Pons (tissue), 1 donor: ENCODE measurements around the gene FMC1.
"Not testable (repeated sequence)": the region's sequence is repeated elsewhere in the genome, so short reads cannot be mapped to it uniquely, and the experiment has no call there.

Experiments used
- DNase-seq: peaks from one replicate; pipeline ENCODE4 v3.0.0-alpha.2; 2016; ENCODE audit warnings: low spot score

FMC1 gene

DNA sequence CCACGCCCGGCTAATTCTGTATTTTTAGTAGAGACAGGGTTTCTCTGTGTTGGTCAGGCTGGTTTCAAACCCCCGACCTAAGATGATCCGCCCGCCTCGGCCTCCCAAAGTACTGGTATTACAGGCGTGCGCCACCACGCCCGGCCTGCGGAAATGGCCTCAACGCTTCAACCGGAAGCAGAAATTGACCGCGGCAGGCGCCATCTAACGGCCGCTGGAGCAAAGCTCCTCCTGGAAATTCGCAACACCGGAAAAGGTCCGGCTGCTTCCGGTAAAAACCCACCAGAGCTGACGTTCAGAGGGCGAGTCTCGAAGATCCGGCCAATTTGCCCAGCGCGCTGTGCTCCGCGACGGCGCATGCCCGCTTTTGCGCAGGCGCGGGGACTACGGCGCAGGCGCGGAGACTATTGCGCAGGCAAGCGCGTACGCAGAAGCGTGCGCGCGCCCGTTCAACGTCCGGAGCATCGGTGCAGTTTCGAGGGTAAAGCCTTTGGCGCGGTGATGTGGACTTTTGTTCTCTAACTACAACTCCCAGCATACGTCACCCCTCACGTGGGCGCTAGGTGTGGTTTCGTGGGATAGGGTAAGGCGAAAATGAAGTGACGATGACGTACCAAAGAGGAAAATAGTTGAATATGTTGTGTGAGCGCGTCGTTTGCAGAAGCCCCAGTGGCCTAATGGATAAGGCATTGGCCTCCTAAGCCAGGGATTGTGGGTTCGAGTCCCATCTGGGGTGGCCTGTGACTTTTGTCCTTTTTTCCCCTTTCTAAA, 915 bp upstream of the FMC1 start:
- DNase-seq, result peak; percentile 100

DNA sequence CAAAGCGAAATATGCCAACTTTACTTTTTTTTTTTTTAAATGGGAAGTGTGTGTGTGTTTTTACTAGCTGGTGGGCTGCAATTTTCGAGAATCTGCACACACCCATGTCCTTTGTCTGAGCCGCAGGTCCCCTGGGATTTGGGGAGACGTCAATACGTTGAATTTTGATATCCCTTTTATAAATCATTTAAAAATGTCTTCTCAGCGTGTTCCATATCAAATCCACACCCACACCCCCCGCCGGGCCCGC, 404 bp upstream of the FMC1 start:
- no peak for DNase-seq

DNA sequence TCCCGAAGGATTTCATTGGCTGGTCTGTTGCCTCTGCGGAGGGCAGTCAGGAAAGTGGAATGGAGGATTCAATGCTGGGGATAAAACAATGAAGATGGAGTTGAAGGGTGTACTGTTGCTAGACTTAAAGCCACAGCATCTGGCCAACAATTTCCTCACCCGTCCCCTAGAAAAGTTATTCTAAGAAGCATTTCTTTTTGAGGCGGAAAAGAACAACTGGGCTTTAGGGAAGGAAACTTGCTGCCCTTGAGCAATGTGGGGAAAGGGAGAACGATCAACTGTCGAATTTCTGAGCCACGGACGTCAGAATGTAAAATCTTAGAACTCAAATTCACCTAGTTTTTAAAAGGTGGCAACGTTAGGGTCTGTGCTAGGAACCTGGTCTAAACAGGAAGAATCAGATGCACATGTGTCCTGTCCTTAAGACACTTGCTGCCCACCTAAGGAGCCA, 664 bp downstream of the FMC1 start:
- DNase-seq, result peak; percentile 97

DNA sequence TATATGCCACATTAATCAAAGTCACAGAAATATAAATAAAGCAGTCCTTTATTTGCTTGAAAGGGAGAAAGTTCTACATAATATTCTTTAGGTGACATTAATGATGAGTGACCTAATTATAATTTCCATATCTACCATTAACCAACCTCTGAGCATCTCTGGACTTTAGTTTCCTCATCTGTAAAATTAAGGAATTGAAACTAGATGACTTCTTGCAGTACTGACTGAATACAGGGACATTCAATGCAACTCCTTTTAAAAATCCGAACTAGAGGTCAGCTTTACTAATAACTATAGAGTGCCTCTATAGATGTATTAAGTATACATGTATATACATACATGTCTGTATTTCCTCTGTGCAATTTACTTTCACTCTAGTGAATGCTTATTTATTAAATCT, 3.9 kb downstream of the FMC1 start:
- no peak for DNase-seq

DNA sequence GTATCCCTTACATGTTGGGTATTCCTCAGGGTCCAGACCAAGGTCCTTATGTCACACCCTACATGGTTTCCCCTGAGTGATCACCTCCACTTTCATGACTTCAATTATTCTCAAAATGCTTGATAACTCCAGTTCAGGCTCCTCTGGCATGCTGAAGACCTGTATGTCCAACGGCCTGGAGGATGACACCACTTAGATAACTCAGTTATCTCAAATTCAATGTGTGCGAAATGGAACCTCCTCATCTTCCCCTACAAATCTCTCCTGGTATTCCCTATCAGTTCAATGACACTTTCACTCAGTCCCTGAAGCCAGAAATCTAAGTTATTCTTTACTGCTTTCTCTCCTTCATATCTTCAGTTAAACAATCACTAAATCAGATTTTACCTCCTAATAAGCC, 9.9 kb downstream of the FMC1 start:
- no peak for DNase-seq

DNA sequence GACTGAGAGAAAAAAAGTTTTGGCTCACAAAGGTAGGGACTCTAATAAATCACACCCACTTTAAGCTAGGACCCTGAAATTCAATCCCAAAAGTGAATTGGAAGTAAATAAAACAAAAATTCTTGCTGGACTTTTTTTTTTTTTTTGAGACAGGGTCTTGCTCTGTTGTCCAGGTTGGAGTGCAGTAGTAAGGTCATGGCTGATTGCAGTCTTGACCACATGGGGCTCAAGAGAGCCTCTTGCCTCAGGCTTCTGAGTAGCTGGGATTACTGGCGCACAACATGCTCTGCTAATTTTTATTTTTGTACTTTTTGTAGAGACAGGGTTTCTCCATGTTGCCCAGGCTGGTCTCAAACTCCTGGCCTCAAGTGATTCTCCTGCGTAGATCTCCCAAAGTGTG, 13.6 kb downstream of the FMC1 start:
- no peak for DNase-seq

DNA sequence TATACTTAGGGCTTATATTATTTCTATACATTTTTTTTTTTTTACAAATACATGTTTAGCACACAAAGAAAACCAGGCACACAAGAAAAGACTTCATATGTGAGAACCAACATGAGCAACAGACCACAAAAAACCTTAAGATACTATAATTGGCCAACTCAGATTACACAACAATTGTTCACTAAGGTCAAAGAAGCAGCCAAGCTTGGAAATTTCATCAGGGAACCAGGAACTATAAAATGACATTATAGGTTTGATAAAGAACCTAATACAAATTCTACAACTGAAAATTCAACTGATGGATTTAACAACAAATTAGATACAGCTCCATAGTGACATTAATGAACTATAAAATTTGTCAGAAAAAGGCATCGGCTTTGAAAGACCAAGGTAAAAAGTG, 14.2 kb downstream of the FMC1 start:
- no peak for DNase-seq

DNA sequence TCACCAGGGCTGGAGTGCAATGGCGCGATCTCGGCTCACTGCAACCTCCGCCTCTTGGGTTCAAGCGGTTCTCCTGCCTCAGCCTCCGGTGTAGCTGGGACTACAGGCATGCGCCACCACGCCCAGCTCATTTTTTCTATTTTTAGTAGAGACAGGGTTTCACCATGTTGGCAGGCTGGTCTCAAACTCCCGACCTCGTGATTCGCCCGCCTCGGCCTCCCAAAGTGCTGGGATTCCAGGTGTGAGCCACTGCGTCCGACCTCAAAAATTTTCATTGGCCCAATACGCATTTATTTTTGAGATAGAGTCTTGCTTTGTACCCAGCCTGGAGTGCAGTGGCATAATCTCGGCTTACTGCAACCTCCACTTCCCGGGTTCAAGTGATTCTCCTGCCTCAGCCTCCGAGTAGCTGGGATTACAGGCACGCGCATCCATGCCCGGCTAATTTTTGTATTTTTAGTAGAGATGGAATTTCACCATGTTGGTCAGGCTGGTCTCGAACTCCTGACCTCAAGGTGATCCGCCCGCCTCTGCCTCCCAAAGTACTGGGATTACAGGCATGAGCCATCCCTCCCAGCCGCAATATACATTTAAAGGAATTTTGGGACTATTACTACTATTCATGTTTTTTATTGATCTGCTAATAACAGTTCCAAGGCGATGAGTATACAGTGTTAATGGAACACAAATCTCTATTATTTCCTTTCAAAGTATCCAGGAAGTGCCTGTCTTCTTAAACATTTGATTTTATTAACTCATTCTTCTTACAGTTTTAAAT, 16.8 kb downstream of the FMC1 start:
- not testable (repeated sequence) for DNase-seq

DNA sequence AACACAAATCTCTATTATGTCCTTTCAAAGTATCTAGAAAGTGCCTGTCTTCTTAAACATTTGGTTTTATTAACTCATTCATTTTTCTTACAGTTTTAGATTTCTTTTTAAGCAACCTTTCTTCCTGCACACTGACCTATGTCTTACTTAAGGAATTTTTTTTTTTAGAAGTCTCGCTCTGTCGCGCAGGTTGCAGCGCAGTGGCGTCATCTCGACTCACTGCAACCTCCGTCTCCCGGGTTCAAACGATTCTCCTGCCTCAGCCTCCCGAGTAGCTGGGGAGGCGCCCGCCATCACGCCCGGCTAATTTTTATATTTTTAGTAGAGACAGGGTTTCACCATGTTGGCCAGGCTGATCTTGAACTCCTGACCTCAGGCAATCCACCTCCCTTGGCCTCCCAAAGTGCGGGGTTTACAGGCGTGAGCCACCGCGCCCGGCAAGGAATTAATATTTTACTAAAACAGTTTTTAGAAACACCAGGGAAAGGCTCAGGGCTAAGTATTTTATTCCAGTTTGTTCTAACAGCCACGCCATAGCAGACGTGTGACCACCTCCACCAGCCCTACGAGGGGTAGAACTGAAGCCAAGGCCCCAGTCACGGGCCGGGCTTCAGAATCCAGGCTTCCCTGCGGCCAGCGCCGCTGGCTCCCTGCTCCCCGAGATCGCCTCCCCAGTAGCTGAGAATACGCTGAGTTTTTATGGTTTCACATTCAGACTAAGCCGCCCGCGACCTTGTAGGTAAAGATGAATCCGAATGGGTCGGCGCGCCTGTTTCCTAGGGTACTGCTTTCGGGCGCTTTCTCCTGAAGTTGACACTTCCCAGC, 17.6 kb downstream of the FMC1 start:
- peak; percentile 51 for DNase-seq

DNA sequence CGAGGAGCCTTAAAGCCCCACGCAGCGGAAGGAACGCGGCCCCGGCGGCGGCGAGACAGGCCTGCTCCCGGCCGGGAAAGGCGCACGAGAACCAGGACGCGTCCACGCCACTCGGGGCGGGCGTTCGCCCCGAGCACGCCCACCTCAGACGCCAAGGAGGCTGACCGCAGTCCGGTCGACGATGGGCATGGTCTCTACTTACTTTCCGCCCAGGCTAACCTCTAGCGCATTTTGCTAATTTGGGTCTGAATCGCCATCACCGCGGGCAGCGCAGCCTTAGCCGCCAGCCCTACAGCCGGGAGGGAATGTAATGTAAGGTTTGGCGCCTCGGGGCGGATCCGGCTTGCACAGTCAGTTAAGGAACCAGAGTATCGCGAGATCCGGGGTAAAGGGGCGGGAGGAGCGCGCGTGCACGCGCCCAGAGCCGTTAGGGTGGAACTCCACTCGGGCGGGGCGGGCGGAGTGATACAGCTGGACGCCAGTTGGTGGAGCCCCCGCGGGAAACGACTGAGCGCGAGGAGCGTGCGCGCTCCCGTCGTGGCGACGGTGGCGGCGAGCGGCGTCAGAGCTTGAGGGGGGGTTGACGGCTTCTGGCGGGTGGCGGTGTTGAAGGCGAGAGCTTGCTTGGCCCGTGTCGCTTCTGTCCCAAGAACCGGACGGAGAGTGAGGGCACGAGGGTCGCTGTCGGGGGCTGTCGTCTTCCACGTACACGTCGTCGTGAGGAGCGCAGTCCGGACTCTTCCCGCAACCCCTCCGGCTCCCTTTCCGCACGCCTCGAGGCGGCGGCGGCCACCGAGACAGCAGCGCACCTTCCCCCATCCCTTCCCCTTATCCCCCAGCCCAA, 18.5 kb downstream of the FMC1 start, which contains the start of gene LUC7L2:
TSS of gene LUC7L2 (plus strand) at position 529 of the 844 bp plus-strand sequence. CDS start 368 bp downstream, outside the sequence.
- peak; percentile 98 for DNase-seq

DNA sequence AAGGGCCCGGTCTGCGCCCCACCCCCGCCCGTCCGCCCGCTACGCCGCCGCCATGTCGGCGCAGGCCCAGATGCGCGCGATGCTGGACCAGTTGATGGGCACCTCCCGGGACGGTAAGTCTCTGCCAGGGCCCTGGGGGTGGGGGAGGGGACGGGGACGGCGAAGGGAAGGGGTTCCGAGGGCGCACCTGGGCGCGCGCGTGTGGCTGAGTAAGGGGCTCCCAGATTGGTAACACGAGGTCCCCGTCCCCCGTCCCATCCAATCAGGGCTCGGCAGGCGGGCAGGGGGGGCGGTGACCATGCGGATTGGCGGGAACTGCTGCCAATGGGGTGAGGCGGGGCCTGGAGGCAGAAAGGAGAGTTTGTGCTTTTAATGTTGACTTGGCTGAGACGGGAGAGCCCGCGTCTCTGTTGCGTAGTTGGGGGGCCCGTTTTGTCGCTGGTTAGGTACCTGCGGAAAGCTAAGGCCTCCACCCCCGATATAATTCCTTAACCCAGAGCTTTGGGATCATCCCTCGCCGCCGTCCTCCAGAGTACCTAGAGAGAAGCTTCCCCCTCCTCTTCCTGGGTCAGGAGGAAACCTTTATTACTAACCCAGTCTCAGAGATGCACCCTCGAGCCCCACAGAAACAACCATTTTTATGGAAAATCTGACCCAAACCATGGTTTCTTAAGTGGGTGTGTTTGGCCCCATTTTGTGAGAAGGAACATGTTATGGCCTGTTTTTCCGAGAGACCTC, 19.2 kb downstream of the FMC1 start:
- DNase-seq, result peak; percentile 94

DNA sequence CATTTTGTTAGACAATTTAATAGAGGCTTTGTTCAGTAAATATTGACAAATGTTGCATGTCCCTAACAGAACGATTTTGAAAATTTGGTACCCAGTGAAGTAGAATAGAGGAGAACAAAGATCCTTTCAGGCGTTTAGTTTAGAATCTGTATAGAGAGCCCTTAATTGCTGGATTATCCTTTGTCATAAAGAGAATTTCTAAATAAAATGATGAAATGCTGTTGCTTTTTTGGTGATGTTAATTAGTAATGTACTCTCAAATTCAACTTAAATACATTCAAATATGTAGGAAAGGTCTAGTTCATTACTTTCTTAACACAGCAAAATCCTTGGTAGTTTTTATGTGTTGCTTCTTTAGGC, 19.8 kb downstream of the FMC1 start:
- no peak for DNase-seq

DNA sequence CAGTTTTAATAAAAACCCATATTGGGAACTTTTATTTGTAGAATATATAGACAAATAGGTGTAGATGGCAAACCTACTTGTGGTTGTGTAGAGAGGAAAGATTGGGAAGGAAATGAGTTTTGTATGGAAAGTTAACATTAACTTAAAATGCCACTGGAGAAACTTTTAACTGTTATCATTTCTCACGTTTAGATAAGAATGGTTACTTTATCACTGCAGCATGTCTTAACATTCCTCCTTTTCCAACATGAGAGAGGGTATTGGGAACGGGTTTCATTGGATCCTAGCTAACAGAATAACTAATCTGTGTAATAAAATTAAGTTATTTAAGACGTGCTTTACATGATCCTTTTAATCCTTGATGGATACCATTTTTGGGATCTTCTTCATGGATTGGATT, 20.4 kb downstream of the FMC1 start:
- no peak for DNase-seq

DNA sequence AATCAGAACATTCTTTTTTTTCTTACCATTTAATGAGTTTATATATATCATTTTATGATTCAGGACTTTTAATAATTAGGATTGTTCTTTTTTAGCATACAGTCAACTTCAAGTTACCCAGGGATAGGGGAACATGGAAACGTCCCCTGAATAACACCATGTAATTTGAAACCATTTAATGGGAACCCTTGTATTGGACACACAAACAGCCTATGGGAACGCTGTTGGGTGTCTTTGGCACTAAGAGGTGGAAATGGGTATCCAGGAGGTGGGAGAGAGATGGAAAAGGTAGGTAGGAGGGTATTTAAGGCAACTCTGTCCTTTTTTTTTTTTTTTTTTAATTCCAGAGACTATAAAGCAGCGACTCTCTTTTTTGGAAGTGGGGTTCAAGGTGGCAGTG, 21.2 kb downstream of the FMC1 start:
- DNase-seq, result no peak

DNA sequence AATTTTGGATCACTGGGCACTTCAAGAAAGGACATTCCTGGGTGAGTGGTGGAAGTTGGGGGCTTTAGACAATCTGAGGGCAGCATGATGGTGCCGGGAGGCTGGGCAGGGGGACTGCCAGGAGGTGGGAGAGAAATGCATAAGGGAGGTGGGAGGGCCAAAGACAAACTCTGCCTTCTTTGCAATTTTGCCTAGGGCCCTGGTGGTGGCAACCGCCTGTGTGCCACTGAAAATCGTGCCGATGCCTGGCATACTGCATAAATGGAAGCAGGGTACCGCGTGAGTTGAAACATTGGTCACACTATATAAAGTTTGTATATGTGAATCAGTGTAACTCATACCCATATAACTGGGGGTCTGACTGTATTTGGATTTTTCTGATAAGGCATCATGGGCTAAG, 21.8 kb downstream of the FMC1 start:
- DNase-seq, result no peak

DNA sequence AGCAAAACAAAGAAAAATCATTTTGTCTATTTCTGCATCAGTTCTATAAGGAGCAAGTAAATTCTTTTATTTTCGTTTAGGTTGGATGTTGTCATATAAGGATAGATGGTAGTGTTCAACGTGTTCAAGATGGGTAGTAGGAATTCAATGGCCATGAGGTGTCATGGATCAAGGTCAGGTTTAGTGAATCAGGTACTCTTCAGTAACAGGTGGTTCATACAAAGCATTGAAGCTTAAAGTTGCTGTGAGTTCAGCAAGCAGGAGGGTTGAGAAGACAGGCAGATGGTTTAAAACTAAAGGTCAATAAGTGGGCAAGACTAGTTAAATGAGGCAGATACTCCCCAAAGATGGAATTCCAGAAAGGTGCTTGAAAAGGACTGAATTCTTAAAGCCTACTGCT, 24.2 kb downstream of the FMC1 start:
- no peak for DNase-seq

DNA sequence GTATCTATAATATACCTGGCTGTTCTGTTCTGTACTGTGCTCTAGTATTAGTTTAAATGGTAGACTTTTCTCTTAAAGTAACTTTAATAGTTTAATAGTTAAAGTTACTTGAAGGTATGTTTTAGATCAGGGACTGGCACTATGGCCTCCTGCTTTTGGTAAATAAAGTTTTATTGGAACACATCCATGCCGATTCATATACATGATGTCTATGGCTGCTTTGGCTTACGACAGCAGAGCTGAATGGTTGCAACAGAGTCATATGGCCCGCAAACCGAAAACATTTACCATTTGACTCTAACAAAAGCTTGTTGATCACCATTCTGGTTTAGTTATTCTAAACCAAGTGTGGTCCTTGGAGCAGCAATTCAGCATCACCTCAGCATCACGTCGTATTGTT, 25.3 kb downstream of the FMC1 start:
- no peak for DNase-seq

DNA sequence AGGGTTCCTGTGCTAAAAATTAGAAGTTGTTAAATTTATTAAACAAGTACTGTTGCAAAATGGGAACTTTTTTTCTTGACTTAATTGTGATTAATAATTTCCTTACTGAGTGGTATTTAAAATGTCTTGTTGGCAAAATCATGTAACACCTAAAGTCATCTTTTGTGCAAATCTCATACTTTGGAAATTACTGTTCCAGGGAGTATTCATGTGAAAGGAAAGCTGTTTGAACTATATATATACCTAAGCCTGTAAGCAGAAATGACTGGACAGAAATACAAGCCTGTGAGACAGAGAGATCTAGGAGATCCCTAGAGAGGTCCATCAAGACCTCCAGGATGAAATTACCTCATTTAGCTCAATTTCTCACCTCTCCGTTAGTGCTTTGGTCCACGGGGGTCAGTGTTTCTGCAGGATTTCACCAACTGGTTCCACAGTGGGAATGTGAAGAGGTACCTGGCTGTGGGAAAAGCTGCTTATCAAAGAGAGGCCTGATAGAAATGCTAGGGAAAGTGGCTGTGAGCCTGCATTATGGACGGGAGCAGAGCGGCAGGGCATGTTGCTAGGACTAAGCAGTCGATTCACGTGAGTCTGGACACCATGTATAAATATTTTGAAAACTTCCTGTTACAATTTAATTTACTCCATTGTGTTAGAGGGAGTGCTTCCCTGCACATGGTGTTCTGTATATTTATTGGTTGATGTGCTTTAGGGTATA, 26.5 kb downstream of the FMC1 start:
- DNase-seq, result no peak

DNA sequence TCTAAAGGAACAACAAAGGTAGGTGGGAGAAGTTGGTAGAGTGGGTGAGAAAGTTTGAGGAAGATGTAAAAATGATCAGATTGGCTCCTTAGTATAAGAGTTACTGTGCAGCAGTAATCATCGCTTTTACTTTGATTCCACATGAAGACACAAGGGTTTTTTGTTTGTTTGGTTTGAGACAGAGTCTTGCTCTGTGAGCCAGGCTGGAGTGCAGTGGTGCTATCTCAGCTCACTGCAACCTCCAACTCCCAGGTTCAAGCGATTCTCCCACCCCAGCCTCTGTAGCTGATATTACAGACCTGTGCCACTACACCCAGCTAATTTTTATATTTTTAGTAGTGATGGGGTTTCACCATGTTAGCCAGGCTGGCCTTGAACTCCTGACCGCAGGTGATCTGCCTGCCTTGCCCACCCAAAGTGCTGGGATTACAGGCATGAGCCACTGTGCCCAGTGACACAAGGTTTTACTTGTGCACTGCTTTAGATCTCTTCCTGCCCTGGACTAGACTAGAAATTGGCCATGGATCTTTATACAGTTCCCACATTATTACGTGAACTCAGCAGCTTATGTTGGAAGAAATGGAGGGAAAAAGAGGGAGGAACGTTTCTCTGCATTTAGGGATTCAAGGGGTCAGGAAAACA, 29.3 kb downstream of the FMC1 start:
- DNase-seq, result peak; percentile 66

DNA sequence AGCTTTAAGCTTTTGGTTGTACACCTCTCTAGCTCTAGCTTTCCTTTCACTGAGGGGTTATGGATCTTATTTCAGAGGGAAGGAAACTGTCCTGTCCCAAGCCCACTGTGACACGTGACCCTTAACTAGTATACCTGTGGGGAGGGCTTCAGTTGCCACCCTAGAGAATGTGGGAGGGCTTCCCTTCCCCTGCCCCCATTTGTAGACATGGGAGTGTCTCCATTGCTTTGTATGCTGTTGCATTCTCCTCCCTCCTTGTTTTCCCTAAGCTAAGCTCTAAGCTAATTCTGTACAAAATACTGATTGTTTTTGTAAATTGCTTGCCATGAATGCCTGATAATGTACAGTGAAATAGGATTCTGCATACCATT, 29.8 kb downstream of the FMC1 start:
- DNase-seq, result no peak
